GM18502 (cell line): Measurements from ENCODE around the gene PRKCA.

ENCODE experiments used
- ATAC-seq: cut with Tn5 transposase; IDR thresholded peaks from one replicate; pipeline ENCODE4 v1.9.1; 2021; ENCODE audit warnings: mild to moderate bottlenecking; ENCODE audit not compliant: unreplicated experiment, poor library complexity

Gene PRKCA

GRCh38 chr17:66524877-66525276, 222.5 kb downstream of the PRKCA start:
- ATAC-seq: no peak

- no peak for ATAC-seq
Observed at GRCh38 chr17:66525338-66525737, 222.9 kb downstream of the PRKCA start.

- no peak for ATAC-seq
Observed at GRCh38 chr17:66526827-66527226, 224.4 kb downstream of the PRKCA start.

GRCh38 chr17:66527335-66527734, 224.9 kb downstream of the PRKCA start:
- no peak for ATAC-seq

- no peak for ATAC-seq
Observed at GRCh38 chr17:66531851-66532295, 229.5 kb downstream of the PRKCA start.

GRCh38 chr17:66533572-66533971, 231.2 kb downstream of the PRKCA start:
- ATAC-seq: no peak

- no peak for ATAC-seq
Observed at GRCh38 chr17:66533986-66534385, 231.6 kb downstream of the PRKCA start.

GRCh38 chr17:66535611-66536010, 233.2 kb downstream of the PRKCA start:
- ATAC-seq: no peak

- ATAC-seq: no peak
Observed at GRCh38 chr17:66537502-66537901, 235.1 kb downstream of the PRKCA start.

GRCh38 chr17:66538776-66539175, 236.4 kb downstream of the PRKCA start:
- ATAC-seq: no peak

GRCh38 chr17:66540131-66540781, 237.8 kb downstream of the PRKCA start:
- no peak for ATAC-seq

GRCh38 chr17:66541461-66542128, 239.2 kb downstream of the PRKCA start:
- ATAC-seq: peak; percentile 84

- ATAC-seq: peak; percentile 94
Observed at GRCh38 chr17:66542129-66542966, 239.9 kb downstream of the PRKCA start.

GRCh38 chr17:66542967-66543520, 240.6 kb downstream of the PRKCA start:
- ATAC-seq: no peak

- ATAC-seq: no peak
Observed at GRCh38 chr17:66543526-66543925, 241.1 kb downstream of the PRKCA start.

- ATAC-seq: no peak
Observed at GRCh38 chr17:66545918-66546317, 243.5 kb downstream of the PRKCA start.

- ATAC-seq: no peak
Observed at GRCh38 chr17:66547151-66547865, 244.9 kb downstream of the PRKCA start.

- ATAC-seq: no peak
Observed at GRCh38 chr17:66548158-66548557, 245.7 kb downstream of the PRKCA start.

- ATAC-seq: no peak
Observed at GRCh38 chr17:66548659-66549310, 246.4 kb downstream of the PRKCA start.

GRCh38 chr17:66549311-66549704, 246.9 kb downstream of the PRKCA start:
- ATAC-seq: no peak
